Bronchial epithelial cell (primary cell): ENCODE data around the gene ZNF143. TPM values are rescaled to one million over a fixed set of nuclear protein-coding genes. Genes with fewer than 3 reads are reported as not detected.

Experiments used
- DNase-seq: peaks from one replicate; pipeline ENCODE4 v3.0.0-alpha.2; 2010; ENCODE audit warnings: low read depth
- FAIRE-seq: peaks from 2 replicates; lab custom pipeline; 2011; peaks lifted over from hg19 to GRCh38; lab: Jason Lieb, UNC
- H3K27me3 ChIP-seq: 2 replicates; pipeline ENCODE4 v1.5.1; 2011; ENCODE audit warnings: low read length; ENCODE audit not compliant: control insufficient read depth, insufficient read depth
- H3K36me3 ChIP-seq: 2 replicates; pipeline ENCODE4 v1.5.1; 2011; ENCODE audit warnings: low read length; ENCODE audit not compliant: control insufficient read depth, insufficient read depth
- H3K4me3 ChIP-seq: 2 replicates; pipeline ENCODE4 v1.5.1; 2011; ENCODE audit warnings: mild to moderate bottlenecking, low read depth, low read length, control low read depth
- CTCF ChIP-seq: IDR thresholded peaks from 2 replicates; pipeline ENCODE4 v1.5.1; 2011; ENCODE audit warnings: mild to moderate bottlenecking, moderate library complexity, low read length, control low read depth, inconsistent platforms; ENCODE audit not compliant: insufficient read depth, severe bottlenecking
- total RNA-seq: library from RNA; depleted of rRNA; stranded (reverse); fragments of >200 nt; gene quantifications from 2 replicates; pipeline ENCODE4 v1.2.1, GENCODE V29; 2014

The ZNF143 gene
- total RNA-seq, 1 donor from 2014 or later = 54.2 TPM

GRCh38 chr11:9529334-9529650 lies 68.5 kb downstream of the ZNF143 start:
- DNase-seq = no peak
- no peaks in the 10 kb centered on the region for H3K27me3 ChIP-seq

GRCh38 chr11:9530020-9530621 lies 69.3 kb downstream of the ZNF143 start:
- TF ChIP-seq CTCF = no peak
- H3K27me3 ChIP-seq = no peaks in the 10 kb centered on the region
- FAIRE-seq = no peak
- no peak overlapping the region for H3K4me3 ChIP-seq
- DNase-seq = peak; percentile 52
- peaks cover under 1% of the 10 kb centered on the region for H3K36me3 ChIP-seq

More at GRCh38 chr11:9529334-9529650, 68.5 kb downstream of the ZNF143 start:
- Histone ChIP-seq H3K36me3 (peaks cover 2% of the 10 kb centered on the region), H3K4me3 (no peak overlapping the region)
- TF ChIP-seq CTCF = no peak
- no peak for FAIRE-seq

GRCh38 chr11:9530901-9531625 lies 70.3 kb downstream of the ZNF143 start:
- FAIRE-seq = no peak
- peak; percentile 13 for TF ChIP-seq CTCF
- Histone ChIP-seq H3K36me3 (no peaks in the 10 kb centered on the region), H3K27me3 (no peaks in the 10 kb centered on the region), H3K4me3 (no peak overlapping the region)
- no peak for DNase-seq

GRCh38 chr11:9533058-9533457 lies 72.2 kb downstream of the ZNF143 start:
- Histone ChIP-seq H3K4me3 (no peak overlapping the region), H3K36me3 (no peaks in the 10 kb centered on the region), H3K27me3 (no peaks in the 10 kb centered on the region)
- no peak for TF ChIP-seq CTCF
- FAIRE-seq (no peak), DNase-seq (no peak)

- H3K36me3 ChIP-seq = no peaks in the 10 kb centered on the region
- FAIRE-seq = no peak
- H3K4me3 ChIP-seq = no peak overlapping the region
- no peak for TF ChIP-seq CTCF
- no peak for DNase-seq
- no peaks in the 10 kb centered on the region for H3K27me3 ChIP-seq
Observed at GRCh38 chr11:9533736-9534473, 73.1 kb downstream of the ZNF143 start.
